Retinal pigment epithelial cell (primary cell): ENCODE measurements around the gene ZNF407.

ENCODE experiments used
- DNase-seq: peaks from one replicate; pipeline ENCODE4 v3.0.0-alpha.2; 2010; ENCODE audit warnings: low read depth
- H3K4me3 ChIP-seq: 2 replicates; pipeline ENCODE4 v1.5.1; 2011; ENCODE audit warnings: mild to moderate bottlenecking, low read length, control low read depth, moderate library complexity
- CTCF ChIP-seq: conservative IDR thresholded peaks from 2 replicates; pipeline ENCODE4 v1.5.1; 2011; ENCODE audit warnings: low read depth, low read length, control low read depth, inconsistent platforms

Gene ZNF407

DNA sequence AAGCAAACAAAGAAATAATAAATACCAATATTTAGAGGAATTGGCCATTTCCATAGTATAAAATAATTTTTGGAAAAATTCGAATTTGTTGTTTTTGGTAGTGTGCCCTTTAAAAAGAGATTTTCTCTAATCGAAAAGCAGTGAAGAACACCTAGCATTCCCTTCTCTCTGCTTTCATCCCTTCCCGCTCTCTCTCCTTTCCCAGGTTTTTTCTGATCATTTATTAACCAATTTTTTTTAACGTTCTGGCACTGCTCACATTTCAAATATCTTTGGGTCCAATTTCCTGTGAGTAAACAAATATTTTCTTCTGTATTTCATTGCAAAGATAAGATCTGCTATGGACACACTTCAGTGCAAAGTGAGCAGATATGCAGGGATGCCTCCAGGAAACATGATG lies 101.2 kb downstream of the ZNF407 start:
- H3K4me3 ChIP-seq: no peak overlapping the region
- TF ChIP-seq CTCF: no peak

GRCh38 chr18:74699455-74699854 lies 101.8 kb downstream of the ZNF407 start:
- no peak for DNase-seq
- H3K4me3 ChIP-seq: no peak overlapping the region
- TF ChIP-seq CTCF: no peak

More for the DNA sequence above, 101.2 kb downstream of the ZNF407 start:
- DNase-seq: no peak

- DNase-seq: no peak
- TF ChIP-seq CTCF: no peak
- no peak overlapping the region for H3K4me3 ChIP-seq
Observed at GRCh38 chr18:74702950-74703349, 105.3 kb downstream of the ZNF407 start.

DNA sequence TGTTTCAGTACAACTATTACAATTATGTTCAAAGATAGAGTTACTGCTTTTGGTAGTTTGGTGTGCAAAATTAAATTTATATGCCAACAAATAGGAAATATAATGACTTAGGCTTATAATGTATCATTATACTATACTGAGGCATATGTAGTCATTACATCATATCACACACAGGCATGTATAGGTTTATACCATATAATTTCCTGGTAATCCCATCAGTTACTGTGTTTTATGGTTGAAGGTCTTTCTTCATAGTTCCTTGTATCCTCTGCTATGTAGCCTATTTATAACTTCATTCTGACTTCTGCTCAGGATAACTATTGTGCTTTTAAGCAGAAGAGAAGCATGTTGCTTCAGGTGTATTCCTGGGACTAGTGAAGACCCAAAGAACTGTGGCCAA lies 110.5 kb downstream of the ZNF407 start:
- DNase-seq: no peak
- TF ChIP-seq CTCF: no peak
- no peak overlapping the region for H3K4me3 ChIP-seq

GRCh38 chr18:74709452-74709851 lies 111.8 kb downstream of the ZNF407 start:
- H3K4me3 ChIP-seq: no peak overlapping the region
- TF ChIP-seq CTCF: no peak
- no peak for DNase-seq

DNA sequence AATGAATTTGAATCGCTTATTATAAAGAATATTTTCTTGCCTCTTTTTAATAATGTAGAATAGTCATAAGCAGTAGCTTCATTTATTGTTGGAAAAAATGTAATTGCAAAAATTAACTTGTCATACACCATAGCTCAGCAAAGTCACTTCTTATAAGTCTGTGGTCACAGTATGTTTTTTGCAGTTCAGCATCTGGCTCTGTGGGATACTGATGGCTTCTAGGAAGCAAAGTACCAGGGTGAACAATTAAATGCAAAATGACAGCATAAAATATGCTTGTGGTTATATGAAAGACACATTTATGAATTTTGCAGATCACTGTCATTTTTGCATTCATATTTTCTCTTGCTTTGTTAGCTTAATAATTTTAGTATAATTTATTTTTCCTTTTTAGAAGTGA lies 116.5 kb downstream of the ZNF407 start:
- H3K4me3 ChIP-seq: no peak overlapping the region
- no peak for DNase-seq
- no peak for TF ChIP-seq CTCF

- no peak overlapping the region for H3K4me3 ChIP-seq
- DNase-seq: no peak
- no peak for TF ChIP-seq CTCF
Observed at GRCh38 chr18:74714791-74715190, 117.1 kb downstream of the ZNF407 start.
